ENCODE results near the gene FARS2.

Gene FARS2

DNA sequence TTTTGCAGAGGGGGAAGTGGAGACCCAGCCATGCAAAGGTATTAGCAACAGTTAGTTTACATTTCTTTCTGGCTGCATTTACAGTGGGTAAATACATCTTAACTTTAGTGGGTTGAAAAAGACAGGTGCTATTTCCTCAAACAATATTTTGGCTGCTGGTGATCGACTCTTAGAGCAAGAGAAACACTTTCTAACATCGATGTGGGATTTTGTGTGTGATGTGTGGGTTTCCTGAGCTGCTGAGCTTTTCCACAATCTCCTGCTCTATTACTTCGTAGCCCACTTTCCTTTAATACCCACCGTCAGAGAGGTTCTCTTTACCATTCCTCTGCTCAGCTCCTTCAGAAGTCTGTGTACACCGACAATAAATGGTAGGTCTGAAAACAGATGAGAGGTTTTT is 406.4 kb downstream of the FARS2 start:
- no peak overlapping the region for H3K4me3 ChIP-seq (ENCODE audit: low read depth, low read length)
- 0 out of 2 replicates have a peak, but pooled peaks cover 3% of the 10 kb centered on the region for H3K4me1 ChIP-seq (ENCODE audit: control insufficient read depth, insufficient read depth, low read length)
- H3K36me3 ChIP-seq (ENCODE audit: control insufficient read depth in 2 of 2, insufficient read depth in 1 of 2, low read length in 2 of 2): no peaks in the 10 kb centered on the region
- ChIA-PET POLR2A (no interaction called here), CTCF (interaction anchor here (0.7 to 1.0 kb wide), 3 partner anchors 10 to 462 kb away, joined by 4 to 6 read pairs (median 4); no protein-coding TSS in a partner anchor)
- H3K9me3 ChIP-seq (ENCODE audit: control insufficient read depth, insufficient read depth, low read depth, low read length): no peaks in the 10 kb centered on the region
- no peak for TF ChIP-seq ZNF701 (tag by site-specific recombination; IDR thresholded peaks at IDR 0.05)
- no peak for TF ChIP-seq ZNF768 (tag by site-specific recombination; IDR thresholded peaks at IDR 0.05)
- TF ChIP-seq, protein P1, sequence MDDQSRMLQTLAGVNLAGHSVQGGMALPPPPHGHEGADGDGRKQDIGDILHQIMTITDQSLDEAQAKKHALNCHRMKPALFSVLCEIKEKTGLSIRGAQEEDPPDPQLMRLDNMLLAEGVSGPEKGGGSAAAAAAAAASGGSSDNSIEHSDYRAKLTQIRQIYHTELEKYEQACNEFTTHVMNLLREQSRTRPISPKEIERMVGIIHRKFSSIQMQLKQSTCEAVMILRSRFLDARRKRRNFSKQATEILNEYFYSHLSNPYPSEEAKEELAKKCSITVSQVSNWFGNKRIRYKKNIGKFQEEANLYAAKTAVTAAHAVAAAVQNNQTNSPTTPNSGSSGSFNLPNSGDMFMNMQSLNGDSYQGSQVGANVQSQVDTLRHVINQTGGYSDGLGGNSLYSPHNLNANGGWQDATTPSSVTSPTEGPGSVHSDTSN (CRISPR knock-in tag; IDR thresholded peaks at IDR 0.05): no peak
- TF ChIP-seq ZNF274 (IDR thresholded peaks at IDR 0.05; ENCODE audit: low read length): no peak
- no peak for TF ChIP-seq ZNF274 (tag by site-specific recombination; IDR thresholded peaks at IDR 0.05; ENCODE audit: borderline replicate concordance)
- no peak for TF ChIP-seq ZNF76 (tag by site-specific recombination; IDR thresholded peaks at IDR 0.05; ENCODE audit: borderline replicate concordance, low read depth)
- TF ChIP-seq, protein P2, sequence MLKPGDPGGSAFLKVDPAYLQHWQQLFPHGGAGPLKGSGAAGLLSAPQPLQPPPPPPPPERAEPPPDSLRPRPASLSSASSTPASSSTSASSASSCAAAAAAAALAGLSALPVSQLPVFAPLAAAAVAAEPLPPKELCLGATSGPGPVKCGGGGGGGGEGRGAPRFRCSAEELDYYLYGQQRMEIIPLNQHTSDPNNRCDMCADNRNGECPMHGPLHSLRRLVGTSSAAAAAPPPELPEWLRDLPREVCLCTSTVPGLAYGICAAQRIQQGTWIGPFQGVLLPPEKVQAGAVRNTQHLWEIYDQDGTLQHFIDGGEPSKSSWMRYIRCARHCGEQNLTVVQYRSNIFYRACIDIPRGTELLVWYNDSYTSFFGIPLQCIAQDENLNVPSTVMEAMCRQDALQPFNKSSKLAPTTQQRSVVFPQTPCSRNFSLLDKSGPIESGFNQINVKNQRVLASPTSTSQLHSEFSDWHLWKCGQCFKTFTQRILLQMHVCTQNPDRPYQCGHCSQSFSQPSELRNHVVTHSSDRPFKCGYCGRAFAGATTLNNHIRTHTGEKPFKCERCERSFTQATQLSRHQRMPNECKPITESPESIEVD (tag by site-specific recombination; IDR thresholded peaks at IDR 0.05): no peak
- TF ChIP-seq BCL11B (tag by site-specific recombination; IDR thresholded peaks at IDR 0.05; ENCODE audit: low read depth): no peak
- no peak for TF ChIP-seq ZNF311 (tag by site-specific recombination; IDR thresholded peaks at IDR 0.05; ENCODE audit: borderline replicate concordance)
- TF ChIP-seq, protein P3, sequence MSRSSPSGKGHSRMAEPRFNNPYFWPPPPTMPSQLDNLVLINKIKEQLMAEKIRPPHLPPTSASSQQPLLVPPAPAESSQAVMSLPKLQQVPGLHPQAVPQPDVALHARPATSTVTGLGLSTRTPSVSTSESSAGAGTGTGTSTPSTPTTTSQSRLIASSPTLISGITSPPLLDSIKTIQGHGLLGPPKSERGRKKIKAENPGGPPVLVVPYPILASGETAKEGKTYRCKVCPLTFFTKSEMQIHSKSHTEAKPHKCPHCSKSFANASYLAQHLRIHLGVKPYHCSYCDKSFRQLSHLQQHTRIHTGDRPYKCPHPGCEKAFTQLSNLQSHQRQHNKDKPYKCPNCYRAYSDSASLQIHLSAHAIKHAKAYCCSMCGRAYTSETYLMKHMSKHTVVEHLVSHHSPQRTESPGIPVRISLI (tag by site-specific recombination; IDR thresholded peaks at IDR 0.05): no peak
- TF ChIP-seq ZNF791 (tag by site-specific recombination; IDR thresholded peaks at IDR 0.05): no peak
- no peak for TF ChIP-seq ZNF366 (tag by site-specific recombination; conservative IDR thresholded peaks at IDR 0.05)
- no peak for TF ChIP-seq ZNF658 (tag by site-specific recombination; IDR thresholded peaks at IDR 0.05)
- H3K27ac ChIP-seq (ENCODE audit: extremely low read depth, low read depth, low read length): no peak overlapping the region

DNA sequence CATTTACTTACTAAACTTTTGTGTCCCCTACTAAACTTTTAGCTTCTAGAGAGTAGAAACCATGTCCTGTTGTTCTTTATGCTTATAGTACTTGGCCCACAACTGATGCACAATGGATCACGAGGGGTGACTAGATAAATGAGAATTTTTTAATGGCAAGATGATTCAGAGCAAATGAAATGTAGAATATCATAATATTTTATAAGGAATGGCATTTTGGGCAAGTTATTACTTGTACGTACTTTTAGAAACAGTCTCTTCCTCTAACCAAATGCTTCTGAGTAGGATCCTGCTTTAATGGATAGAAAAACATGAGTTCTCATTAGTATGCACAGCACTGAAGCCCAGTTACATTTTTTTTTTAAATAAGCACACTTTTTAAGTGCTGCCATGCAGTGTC is 409.1 kb downstream of the FARS2 start:
- Histone ChIP-seq H3K9me3 (ENCODE audit: control insufficient read depth, insufficient read depth, low read depth, low read length) (no peaks in the 10 kb centered on the region), H3K4me3 (ENCODE audit: low read depth, low read length) (no peak overlapping the region), H3K27ac (ENCODE audit: extremely low read depth, low read depth, low read length) (no peak overlapping the region), H3K36me3 (ENCODE audit: control insufficient read depth in 2 of 2, insufficient read depth in 1 of 2, low read length in 2 of 2) (no peaks in the 10 kb centered on the region), H3K4me1 (ENCODE audit: control insufficient read depth, insufficient read depth, low read length) (0 out of 2 replicates have a peak, but pooled peaks cover 3% of the 10 kb centered on the region)
- TF ChIP-seq ZNF132 (tag by site-specific recombination; IDR thresholded peaks at IDR 0.05; ENCODE audit: borderline replicate concordance): no peak
- TF ChIP-seq ZNF133 (tag by site-specific recombination; IDR thresholded peaks at IDR 0.05): no peak
- no peak for TF ChIP-seq ZNF433 (tag by site-specific recombination; IDR thresholded peaks at IDR 0.05; ENCODE audit: low read depth)
- no peak for TF ChIP-seq ZIC2 (tag by site-specific recombination; IDR thresholded peaks at IDR 0.05)
- TF ChIP-seq SCRT2 (tag by site-specific recombination; IDR thresholded peaks at IDR 0.05): no peak
- TF ChIP-seq KLF16 (tag by site-specific recombination; IDR thresholded peaks at IDR 0.05): no peak
- TF ChIP-seq ZNF169 (tag by site-specific recombination; IDR thresholded peaks at IDR 0.05): no peak
- CTCF ChIA-PET: interaction anchor here (0.5 to 1.1 kb wide), 2 partner anchors 41 to 263 kb away, joined by 3 to 6 read pairs; no protein-coding TSS in a partner anchor
- POLR2A ChIA-PET: no interaction called here
